GM18499 (cell line): Measurements from ENCODE around the gene CALN1.

Source experiments
- ATAC-seq: cut with Tn5 transposase; IDR thresholded peaks from one replicate; pipeline ENCODE4 v1.9.1; 2021; ENCODE audit warnings: moderate number of reproducible peaks; ENCODE audit not compliant: insufficient read depth, unreplicated experiment

Gene CALN1

GRCh38 chr7:71731740-71732139, 680.4 kb downstream of the CALN1 start:
- ATAC-seq: no peak
